ENCODE data around the gene MYO1G. TPM values are rescaled to one million over a fixed set of nuclear protein-coding genes. Genes with fewer than 3 reads are reported as not detected.

MYO1G gene
- total RNA-seq, 1 donor from 2014 or later = 0.54 TPM

GRCh38 chr7:44980393-44981034 is 1.7 kb upstream of the MYO1G start:
- no peak for DNase-seq
- H3K27ac Mint-ChIP-seq (ENCODE audit: unreplicated experiment) = no peak overlapping the region

DNA sequence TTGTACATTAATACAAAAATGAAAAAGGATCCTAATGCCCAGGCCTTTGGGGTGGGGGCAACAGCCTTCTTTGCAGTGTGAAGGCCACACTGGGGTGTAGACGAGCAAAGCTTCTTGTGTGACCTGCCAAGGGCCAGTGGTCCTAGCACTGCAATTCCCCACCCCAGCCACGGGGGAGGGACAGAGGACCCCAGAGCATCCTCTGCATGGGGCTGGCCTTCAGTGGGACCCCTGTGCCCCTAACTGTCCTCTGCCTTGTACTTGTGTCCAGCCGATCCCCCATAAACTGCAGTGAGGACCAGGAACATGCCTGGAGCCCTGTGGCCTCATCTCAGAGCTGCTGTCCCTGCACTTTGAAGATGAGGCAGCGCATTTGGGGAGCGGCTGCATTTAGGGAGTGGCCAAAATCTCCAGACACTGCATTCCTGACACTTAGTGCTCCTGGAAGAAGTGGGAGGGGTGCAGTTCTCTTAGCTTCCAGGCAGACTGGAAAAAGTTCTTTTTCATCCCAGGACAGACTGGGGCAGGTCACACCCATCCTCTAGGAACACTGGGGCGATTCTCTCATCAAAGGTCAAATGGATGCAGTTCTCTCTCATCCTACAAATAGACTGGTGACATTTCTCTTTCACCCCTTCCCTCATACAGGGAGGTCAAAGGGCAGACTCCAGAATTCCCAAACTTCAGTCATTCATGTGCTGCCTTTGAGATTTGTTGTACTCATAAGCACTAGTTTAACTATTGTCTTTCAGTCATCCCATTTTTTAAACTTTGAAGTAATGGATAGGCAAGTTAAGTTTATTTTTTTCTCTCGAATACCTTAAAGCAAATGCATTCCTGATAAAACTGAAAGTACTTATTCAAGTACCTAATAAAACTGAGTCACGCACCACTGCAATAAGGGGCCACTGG is 922 bp upstream of the MYO1G start:
- Mint-ChIP-seq H3K36me3 (ENCODE audit: unreplicated experiment) (no peaks in the 10 kb centered on the region), H3K27ac (ENCODE audit: unreplicated experiment) (peak overlapping the region; percentile 3), H3K4me1 (ENCODE audit: low read depth, unreplicated experiment) (peaks cover 8% of the 10 kb centered on the region), H3K27me3 (ENCODE audit: unreplicated experiment) (peaks cover 3% of the 10 kb centered on the region), H3K9me3 (ENCODE audit: unreplicated experiment) (peaks cover 3% of the 10 kb centered on the region), H3K4me3 (ENCODE audit: unreplicated experiment) (no peak overlapping the region)
- TF ChIP-seq, protein P1, sequence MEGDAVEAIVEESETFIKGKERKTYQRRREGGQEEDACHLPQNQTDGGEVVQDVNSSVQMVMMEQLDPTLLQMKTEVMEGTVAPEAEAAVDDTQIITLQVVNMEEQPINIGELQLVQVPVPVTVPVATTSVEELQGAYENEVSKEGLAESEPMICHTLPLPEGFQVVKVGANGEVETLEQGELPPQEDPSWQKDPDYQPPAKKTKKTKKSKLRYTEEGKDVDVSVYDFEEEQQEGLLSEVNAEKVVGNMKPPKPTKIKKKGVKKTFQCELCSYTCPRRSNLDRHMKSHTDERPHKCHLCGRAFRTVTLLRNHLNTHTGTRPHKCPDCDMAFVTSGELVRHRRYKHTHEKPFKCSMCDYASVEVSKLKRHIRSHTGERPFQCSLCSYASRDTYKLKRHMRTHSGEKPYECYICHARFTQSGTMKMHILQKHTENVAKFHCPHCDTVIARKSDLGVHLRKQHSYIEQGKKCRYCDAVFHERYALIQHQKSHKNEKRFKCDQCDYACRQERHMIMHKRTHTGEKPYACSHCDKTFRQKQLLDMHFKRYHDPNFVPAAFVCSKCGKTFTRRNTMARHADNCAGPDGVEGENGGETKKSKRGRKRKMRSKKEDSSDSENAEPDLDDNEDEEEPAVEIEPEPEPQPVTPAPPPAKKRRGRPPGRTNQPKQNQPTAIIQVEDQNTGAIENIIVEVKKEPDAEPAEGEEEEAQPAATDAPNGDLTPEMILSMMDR (IDR thresholded peaks at IDR 0.05; ENCODE audit: partially characterized antibody, unreplicated experiment) = no peak
- no peak for DNase-seq

More at GRCh38 chr7:44980393-44981034, 1.7 kb upstream of the MYO1G start:
- no peaks in the 10 kb centered on the region for H3K36me3 Mint-ChIP-seq (ENCODE audit: unreplicated experiment)
- TF ChIP-seq, protein P1 (IDR thresholded peaks at IDR 0.05; ENCODE audit: partially characterized antibody, unreplicated experiment) = no peak
- H3K9me3 Mint-ChIP-seq (ENCODE audit: unreplicated experiment) = peaks cover 3% of the 10 kb centered on the region
- peaks cover 8% of the 10 kb centered on the region for H3K4me1 Mint-ChIP-seq (ENCODE audit: low read depth, unreplicated experiment)
- H3K4me3 Mint-ChIP-seq (ENCODE audit: unreplicated experiment) = no peak overlapping the region
- peaks cover 3% of the 10 kb centered on the region for H3K27me3 Mint-ChIP-seq (ENCODE audit: unreplicated experiment)

- peaks cover 6% of the 10 kb centered on the region for H3K4me1 Mint-ChIP-seq (ENCODE audit: low read depth, unreplicated experiment)
- H3K27me3 Mint-ChIP-seq (ENCODE audit: unreplicated experiment) = peaks cover 3% of the 10 kb centered on the region
- no peak overlapping the region for H3K4me3 Mint-ChIP-seq (ENCODE audit: unreplicated experiment)
- TF ChIP-seq, protein P1 (IDR thresholded peaks at IDR 0.05; ENCODE audit: partially characterized antibody, unreplicated experiment) = no peak
- H3K27ac Mint-ChIP-seq (ENCODE audit: unreplicated experiment) = no peak overlapping the region
- H3K9me3 Mint-ChIP-seq (ENCODE audit: unreplicated experiment) = no peaks in the 10 kb centered on the region
- DNase-seq = no peak
- H3K36me3 Mint-ChIP-seq (ENCODE audit: unreplicated experiment) = no peaks in the 10 kb centered on the region
Observed at GRCh38 chr7:44977959-44978335, 868 bp downstream of the MYO1G start.

DNA sequence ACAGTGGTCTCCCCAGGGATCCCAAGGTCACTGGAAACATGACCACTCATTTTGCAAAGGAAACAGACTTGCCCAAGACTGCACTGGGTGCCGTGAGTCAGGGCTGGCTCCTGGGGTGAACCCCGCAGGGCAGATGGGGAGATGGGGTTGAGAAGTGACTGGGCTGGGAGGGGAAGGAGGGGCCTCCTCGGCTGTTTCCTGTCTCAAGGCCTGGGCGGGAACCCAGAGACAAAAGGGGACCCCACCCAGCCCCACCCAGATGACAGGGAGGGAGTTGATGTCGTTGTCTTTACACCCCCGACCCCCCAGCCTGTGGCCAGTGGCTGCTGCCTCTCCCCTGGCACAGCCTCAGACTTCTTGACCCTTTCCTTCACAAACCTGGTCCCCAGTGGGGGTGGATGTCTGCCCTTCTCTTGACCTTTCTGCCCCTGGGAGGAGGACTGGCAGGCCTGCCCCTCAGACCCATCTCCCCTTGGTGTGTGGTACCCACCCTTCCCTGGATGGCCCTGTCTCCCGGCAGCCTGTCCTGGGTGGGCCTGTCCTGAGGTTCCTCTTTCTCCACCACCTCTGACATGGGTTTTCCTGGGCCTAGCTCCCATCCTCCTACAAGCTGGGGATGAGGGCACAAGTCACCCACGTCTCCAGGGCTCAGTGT is 1.4 kb downstream of the MYO1G start:
- Mint-ChIP-seq H3K4me1 (ENCODE audit: low read depth, unreplicated experiment) (peaks cover 6% of the 10 kb centered on the region), H3K9me3 (ENCODE audit: unreplicated experiment) (no peaks in the 10 kb centered on the region), H3K27me3 (ENCODE audit: unreplicated experiment) (peaks cover 3% of the 10 kb centered on the region), H3K36me3 (ENCODE audit: unreplicated experiment) (no peaks in the 10 kb centered on the region), H3K4me3 (ENCODE audit: unreplicated experiment) (no peak overlapping the region), H3K27ac (ENCODE audit: unreplicated experiment) (no peak overlapping the region)
- DNase-seq = no peak
- TF ChIP-seq, protein P1 (IDR thresholded peaks at IDR 0.05; ENCODE audit: partially characterized antibody, unreplicated experiment) = no peak
